NCI-H2029 treated with DMSO at 0.1 percent for 48 hours (cell line): ENCODE data around the gene MYO9B.
"Not testable (repeated sequence)": the region's sequence is repeated elsewhere in the genome, so short reads cannot be mapped to it uniquely, and the experiment has no call there.

Experiments
- DNase-seq: peaks from one replicate; lab custom pipeline; 2025; lab: John Stamatoyannopoulos, UW

The MYO9B gene

DNA sequence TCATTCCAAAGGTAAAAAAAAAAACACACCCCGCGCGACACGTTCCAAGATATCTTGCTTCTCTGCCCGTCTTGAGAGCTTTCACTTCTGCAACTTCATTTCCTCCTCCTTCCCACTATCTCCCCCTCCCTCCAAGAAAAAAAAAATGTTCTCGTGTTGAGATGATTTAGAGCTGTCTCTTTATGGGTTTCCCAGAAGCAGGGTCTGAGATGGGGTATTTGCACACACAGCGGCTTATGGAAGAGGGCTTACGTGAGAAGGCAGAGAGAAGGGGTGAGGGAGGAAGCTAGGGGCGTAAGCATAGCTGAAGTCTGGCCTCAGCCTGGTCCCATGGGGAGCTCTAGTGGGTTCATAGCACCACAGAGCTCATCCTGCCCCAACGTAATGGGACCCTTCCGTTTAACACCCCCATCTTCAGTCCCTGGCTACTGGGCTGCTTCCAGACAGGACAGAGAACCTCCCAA, 108.3 kb downstream of the MYO9B start:
- DNase-seq, result no peak

DNA sequence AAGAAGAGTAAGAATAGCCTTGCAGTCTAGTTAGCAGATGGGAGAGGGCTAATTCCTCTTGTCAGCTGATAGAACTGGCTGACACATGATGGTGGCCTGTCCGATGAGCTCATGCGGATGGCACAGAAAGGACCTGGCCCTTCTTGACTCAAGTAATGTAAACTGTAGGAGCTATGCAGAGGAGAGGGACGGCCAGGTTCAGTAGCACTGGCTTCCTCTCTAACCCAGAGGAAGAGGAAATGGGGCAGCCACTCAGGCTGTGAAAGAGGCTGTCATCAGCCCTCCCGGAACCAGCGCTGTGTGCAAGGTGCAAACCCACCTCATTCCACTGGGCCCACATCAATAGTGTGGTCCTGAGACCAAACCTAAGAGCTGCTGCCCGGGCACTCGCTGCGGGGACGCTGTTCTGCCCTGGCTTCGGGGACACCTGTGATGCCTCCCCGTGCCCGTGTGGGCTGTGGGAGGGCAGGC, 108.8 kb downstream of the MYO9B start:
- no peak for DNase-seq

DNA sequence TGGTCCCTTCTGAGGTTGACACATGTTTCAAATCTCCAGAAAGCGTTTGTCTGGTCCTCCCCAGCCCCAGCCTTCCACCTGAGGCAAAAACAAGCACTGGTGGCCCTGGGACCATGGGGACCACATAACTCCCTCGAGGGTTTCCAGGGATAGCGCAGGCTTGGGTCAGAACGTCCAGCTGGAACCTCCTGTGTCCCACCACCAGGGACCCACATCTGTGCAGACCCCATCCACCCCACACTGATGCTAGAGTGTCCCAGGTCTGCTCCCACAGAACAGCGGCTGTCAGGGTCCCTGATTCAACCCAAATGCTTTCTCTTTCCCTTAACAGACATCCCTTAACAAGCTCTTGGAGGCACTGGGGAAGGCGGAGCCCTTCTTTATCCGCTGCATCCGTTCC, 110.0 kb downstream of the MYO9B start:
- no peak for DNase-seq

DNA sequence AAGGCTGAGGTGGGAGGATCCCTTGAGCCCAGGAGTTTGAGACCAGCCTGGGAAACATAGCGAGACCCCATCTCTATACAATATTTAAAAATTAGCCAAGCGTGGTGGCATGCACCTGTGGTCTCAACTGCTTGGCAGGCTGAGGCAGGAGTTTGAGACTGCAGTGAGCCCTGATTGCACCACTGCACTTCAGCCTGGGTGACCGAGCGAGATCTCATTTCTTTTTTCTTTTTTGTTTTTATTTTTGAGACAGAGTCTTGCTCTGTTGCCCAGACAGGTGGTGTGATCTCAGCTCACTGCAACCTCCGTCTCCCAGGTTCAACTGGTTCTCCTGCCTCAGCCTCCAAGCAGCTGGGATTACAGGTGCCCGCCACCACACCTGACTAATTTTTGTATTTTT, 116.2 kb downstream of the MYO9B start:
- DNase-seq, result not testable (repeated sequence)

DNA sequence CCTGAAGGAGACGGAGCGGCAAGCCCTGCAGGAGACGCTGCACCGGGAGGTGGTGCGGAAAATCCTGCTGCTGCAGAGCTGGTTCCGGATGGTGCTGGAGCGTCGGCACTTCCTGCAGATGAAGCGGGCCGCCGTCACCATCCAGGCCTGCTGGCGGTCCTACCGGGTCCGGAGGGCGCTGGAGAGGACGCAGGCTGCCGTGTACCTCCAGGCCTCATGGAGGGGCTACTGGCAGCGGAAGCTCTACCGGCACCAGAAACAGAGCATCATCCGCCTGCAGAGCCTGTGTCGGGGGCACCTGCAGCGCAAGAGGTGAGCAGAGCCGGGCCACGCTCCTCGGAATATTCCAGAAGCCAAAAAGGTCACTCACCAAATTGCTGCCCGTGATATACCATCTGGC, 117.2 kb downstream of the MYO9B start:
- no peak for DNase-seq

DNA sequence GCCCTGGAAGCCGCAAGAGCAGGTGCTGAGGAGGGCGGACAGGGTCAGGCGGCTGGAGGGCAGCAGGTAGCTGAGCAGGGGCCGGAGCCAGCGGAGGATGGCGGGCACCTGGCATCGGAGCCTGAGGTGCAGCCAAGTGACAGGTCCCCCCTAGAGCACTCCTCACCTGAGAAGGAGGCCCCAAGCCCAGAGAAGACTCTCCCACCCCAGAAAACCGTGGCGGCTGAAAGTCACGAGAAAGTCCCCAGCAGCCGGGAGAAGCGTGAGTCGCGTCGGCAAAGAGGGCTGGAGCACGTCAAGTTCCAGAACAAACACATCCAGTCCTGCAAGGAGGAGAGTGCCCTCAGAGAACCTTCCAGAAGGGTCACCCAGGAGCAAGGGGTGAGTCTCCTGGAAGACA, 119.0 kb downstream of the MYO9B start:
- no peak for DNase-seq

DNA sequence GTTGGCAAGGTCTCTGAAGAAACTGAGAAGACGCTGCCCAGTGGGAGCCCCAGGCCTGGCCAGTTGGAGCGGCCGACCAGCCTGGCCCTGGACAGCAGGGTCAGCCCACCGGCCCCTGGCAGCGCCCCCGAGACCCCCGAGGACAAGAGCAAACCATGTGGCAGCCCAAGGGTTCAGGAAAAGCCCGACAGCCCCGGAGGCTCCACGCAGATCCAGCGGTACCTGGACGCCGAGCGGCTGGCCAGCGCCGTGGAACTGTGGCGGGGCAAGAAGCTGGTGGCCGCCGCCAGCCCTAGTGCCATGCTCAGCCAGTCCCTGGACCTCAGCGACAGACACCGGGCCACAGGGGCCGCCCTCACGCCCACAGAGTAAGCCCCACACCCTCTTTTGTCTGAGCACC, 119.5 kb downstream of the MYO9B start:
- no peak for DNase-seq

DNA sequence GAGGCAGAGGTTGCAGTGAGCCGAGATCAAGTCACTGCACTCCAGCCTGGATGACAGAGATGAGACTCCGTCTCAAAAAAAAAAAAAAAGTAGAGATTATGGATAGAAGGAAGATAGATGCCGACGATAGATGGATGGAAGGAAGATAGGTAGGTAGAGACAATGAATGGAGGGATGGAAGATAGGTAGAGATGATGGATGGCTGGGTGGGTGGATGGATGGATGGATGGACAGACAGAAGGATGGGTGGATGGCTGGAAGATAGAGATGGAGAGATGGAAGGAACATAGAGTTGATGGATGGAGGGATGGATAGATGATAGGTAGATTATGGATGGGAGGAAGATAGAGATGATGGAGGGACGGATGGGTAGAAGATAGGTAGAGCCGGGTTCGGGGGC, 121.0 kb downstream of the MYO9B start:
- DNase-seq, result no peak

DNA sequence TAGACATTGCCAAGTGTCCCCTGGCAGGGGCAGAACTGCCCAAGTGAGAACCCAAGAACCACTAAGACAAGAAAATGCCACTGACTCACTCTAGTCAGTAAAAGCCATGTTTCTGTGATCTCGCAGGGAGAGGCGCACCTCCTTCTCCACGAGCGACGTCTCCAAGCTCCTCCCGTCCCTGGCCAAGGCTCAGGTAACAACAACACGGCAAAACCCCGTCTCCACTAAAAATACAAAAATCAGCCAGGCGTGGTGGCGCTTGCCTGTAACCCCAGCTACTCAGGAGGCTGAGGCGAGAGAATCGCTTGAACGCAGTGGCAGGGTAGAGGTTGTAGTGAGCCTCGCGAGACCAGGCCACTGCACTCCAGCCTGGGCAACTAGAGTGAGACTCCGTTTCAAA, 122.1 kb downstream of the MYO9B start:
- no peak for DNase-seq

DNA sequence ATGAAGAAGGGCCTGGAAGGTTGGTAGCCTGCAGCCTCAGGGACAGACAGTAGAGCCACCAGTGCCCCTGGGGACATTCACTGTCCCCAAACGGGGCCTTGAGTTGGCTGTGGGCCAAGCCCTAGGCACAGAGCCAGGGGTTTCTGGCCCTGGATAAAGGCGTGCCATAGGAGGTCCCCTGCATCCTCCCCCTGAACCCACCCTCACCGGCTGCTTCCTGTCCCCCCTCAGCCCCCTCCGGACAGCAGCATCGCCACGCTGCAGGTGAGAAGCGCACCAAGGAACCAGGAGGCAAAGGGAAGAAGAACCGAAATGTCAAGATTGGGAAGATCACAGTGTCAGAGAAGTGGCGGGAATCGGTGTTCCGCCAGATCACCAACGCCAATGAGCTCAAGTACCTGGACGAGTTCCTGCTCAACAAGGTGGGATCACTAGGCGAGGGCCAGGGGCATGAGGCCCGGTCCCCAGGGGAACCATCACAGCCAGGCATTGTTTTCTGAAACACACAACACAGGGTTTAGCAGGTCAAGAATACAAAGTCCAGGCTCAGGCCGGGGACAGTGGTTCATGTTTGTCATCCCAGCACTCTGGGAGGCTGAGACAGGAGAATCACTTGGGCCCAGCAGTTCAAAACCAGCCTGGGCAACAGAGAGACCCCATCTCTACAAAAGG, 125.0 kb downstream of the MYO9B start:
- DNase-seq, result no peak

DNA sequence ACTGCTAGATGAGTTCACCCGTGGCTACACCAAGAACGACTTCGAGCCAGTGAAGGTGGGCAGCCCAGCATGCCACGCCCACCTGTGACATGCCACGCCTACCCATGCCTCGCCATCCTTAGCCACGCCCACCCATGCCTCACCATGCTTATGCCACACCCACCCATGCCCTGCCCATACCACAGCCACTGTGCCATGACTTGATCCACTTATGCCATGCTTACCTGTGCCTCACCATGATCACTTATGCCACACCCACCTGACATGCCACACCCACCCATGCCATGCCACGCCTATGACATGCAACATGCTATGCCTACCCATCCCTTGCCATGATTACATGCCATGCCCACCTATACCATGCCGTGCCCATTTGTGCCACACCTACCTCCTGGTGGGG, 126.7 kb downstream of the MYO9B start:
- no peak for DNase-seq

DNA sequence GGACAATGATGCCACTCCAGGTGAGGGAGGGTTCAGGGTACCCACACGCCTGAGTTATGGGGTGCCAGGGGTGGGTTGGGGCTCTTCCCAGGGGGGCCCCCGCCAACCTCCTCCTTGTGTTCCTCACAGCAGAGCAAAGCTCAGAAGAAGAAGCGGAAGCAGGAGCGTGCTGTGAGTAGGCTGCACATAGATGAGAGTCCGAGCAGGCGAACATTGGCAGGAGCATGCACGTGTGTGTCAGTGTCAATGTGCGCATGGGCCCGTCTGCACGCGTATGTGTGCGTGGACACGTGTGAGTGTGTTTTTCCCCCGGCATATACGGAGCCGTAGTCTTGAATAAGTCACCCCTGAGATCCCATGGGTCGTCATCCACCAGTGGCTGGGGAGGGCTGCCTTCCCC, 127.1 kb downstream of the MYO9B start:
- no peak for DNase-seq

DNA sequence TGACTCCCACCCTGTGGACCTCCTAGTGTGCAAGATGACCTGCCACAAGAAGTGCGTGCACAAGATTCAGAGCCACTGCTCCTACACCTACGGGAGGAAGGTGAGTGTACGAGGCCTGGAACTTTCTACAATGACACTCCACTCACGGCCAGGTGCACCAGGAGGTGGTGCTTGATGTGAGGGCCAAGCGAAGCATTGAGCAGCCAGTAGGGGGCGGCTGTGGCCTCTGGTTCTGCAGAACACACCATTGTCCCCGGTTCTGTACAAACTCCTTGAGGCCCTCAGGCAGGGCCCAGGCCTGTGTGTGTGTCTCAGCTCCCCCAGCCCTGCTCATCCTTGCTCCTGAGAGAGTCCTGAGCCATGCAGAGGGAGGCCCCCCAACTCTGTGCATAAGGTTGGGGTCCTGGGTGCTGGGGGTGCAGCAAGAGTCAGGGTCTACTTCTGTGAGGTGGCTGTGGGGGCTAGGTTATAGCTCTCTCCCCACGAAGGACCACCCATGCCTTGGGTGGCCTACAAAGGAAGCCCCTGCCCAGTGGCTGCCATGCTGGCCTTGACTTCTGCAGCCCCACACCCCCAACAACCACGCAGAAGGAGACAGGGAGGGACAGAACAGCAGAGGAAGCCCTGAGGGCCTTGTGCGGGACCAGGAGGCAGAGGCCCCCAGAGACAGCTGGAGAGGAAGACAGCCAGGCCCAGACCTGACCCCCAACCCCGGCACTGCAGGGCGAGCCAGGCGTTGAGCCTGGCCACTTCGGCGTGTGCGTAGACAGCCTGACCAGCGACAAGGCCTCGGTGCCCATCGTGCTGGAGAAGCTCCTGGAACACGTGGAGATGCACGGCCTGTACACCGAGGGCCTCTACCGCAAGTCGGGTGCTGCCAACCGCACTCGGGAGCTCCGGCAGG, 129.9 kb downstream of the MYO9B start:
- DNase-seq, result peak; percentile 9

DNA sequence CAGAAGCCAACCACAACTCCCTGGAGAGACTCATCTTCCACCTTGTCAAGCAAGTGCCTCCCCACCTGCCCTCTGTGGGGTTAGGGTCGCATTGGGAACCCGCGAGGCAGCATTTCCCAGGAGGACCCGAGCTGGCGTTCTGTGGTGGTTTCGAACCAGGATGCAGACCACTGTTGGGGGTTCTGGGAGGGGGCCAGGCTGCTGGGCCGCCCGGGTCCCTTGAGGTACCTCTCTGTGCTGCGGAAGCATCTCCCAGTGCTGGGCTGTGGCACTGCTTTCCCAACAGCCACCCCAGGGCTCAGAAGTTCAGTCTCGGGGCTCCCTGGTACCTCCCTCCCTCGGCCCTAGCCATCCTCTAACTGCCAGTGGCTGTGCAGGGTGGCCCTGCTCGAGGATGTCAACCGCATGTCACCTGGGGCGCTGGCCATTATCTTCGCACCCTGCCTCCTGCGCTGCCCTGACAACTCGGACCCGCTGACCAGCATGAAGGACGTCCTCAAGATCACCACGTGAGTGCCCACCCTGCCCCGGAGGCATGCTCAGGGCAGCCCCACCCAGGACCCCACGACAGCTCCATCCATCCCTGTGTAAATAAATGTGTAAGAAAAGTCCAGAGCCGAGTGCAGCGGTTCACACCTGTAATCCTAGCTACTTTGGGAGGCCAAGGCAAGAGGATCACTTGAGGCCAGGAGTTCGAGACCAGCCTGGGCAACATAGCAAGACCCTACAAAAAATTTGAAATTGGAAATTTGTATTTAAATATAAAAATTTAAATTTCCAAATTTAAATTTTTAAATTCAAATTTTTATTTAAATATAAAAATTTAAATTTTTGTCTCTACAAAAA, 131.4 kb downstream of the MYO9B start:
- DNase-seq, result no peak

DNA sequence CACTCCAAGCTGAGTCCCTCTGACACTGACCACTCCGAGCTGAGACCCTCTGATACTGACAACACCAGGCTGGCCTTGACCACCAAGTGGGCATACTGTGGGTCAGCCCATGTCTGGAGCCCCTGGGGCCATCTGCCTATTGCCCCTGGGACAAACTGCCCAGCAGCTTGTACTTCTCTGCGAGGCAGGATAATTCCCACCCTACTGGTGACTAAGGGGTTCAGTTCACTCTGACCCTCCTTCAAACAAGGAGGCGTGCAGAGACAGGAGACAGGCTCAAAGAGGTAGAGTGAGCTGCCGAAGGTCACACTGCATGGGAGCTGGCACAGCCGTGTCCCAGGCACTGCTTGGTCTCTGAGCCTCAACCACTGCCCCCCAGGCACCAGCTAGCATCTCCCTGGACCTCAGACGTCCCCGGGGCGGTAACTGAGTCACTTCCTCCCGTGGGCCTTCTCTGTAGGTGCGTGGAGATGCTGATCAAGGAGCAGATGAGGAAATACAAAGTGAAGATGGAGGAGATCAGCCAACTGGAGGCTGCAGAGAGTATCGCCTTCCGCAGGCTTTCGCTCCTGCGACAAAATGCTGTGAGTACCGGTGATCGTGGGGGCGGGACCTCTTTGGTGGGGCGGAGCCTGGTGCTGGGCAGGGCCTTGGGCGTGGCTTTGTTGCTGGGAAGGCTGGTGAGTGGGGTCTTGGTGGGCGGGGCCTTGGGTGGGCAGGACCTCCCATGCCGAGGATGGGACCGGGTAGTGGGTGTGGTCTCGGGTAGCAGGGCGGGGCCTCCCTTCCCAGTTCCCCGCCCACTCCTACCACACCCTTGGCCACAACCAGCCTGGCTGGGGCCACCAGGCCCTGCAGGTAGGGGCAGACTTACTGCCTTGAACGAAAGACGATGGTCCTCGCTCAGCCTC, 133.8 kb downstream of the MYO9B start:
- no peak for DNase-seq

DNA sequence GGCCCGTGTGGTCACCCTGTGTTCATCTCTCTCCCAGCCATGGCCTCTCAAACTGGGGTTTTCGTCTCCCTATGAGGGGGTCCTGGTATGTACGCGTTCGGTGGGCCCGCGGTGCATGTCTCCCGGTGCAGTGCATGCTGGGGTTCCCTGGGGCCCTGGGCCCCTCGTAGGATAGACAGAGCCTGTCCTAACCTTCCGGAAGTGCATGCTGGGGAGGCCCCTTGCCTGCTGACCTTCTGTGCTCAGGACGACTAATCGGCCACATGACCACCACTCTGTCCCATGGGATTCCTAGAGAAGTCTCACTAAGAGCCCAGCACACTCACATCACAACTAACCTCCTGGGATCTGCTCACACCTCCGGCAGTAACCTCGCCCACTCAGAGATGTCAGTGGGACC, 134.7 kb downstream of the MYO9B start:
- no peak for DNase-seq

DNA sequence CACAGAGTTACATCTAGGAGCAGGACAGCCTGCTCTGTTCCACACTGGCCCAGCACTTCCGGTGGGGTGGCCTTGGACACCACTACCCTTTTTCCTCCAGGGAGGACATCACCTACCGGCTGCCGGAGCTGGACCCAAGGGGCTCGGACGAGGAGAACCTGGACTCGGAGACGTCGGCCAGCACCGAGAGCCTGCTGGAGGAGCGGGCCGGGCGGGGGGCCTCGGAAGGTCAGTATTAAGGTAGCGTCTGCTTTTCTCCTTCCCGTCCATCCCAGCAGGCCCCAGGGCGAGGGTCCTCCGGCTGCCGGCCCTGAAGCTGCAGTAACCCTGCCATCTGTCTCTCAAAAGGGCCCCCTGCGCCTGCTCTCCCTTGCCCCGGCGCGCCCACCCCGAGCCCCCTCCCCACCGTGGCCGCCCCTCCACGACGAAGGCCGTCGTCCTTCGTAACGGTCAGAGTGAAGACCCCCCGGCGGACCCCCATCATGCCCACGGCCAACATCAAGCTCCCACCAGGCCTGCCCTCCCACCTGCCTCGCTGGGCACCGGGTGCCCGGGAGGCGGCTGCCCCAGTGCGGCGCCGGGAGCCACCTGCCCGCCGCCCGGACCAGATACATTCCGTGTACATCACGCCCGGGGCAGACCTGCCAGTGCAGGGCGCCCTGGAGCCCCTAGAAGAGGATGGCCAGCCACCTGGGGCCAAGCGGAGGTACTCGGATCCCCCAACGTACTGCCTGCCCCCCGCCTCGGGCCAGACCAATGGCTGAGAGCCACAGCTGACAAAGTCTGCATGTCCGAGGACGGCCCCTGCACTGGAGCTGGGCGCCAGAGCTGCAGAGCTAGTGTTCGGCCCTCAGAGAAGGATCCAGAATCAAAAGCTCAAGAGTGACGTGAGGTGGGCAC, 136.2 kb downstream of the MYO9B start:
- DNase-seq, result no peak

DNA sequence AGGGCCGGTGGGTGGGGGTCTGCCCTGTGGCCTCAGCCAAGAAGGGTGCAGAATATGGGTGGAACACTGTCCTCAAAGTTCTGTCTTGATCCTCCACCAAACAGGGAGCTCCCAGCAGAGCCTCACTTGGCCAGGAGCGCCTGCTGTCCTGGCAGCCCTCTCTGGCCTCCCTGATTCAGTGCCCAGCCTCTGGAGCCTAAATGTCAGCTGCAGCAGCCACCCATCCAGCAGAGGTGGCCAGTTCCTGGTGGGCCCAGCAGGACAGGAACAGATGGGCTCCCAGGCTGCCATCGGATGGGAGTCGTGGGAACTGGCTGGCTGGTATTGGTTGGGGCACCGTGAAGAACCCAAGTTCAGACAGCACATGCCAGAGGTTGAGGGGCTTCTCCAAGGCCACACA, 137.8 kb downstream of the MYO9B start:
- DNase-seq, result no peak

DNA sequence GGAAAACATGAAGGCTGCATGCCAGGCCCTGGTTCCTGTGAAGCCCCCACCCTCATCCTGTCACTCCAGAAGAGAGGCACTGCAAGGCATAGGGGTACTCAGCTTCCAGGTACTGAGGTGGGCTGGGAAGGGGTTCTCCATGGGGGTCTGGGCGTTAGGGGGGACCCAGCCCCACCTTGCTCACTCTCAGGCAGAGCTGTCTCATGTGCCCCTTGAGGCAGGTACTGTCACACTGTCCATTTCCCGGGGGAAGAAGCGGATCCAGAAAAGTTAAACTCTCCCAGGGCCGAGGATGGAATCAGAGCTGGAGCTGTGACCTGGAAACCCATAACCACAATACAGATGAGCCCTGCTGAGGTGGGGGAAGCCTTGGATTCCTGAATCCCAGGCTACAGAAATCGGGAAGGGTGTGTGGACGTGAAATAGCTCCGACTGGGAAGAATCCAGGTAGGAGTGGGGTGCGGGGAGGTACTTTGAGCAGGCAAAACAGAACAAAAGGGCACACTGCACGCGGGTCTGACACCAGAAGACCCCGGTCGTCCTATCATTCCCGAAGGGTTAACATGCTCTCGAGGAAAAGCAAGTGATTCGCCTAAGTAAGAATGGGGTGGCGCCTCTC, 139.0 kb downstream of the MYO9B start:
- DNase-seq, result no peak
